ENCODE results near the gene LMTK3. TPM values are rescaled to one million over a fixed set of nuclear protein-coding genes. Genes with fewer than 3 reads are reported as not detected.

Gene LMTK3
- total RNA-seq, 1 donor from 2014 or later, result 0.02 TPM

DNA sequence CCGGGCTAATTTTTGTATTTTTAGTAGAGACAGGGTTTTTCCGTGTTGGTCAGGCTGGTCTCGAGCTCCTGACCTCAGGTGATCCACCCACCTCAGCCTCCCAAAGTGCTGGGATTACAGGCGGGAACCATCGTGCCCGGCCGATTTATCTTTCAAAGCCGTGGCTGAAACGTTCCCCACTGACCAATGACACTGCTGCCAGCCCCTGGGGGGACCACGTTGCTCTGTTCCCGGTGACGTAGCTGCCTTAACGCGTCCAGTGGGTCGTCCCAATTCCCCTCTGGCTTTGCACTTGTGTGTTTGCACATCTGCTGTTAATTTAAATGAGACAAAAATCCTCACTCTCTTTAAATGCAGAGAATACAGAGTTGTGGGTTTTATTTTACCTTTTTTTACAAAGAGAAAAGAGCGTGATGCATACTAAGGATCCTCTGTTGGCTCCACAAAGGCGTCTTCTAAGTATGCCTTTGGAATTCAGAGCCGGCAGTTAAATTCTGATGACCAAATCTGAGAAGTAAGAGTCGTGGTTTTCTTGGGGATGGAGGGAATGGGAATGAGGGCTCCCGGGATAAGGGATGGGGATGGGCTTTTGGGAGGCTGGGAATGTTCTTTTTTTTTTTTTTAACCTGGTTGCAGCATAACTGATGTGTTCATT, 18.6 kb upstream of the LMTK3 start:
- no peak overlapping the region for H3K27ac Mint-ChIP-seq
- DNase-seq (ENCODE audit: low spot score), result no peak

DNA sequence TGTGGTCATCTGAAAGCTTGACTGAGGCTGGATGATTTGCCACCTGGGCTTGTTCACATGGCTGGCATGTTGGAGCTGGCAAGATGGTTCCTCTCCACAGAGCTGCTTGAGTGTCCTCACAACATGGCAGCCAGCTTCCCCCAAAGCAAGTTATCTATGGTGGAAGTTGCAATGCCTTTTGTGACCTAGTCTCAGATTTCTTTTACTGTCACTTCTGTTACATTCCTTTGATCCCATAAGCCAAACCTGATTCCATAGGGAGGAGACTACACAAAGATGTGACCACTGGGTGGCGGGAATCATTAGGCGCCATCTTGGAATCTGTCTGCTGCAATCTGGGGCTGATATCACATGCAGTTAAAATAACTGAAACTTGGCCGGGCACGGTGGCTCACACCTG, 17.5 kb upstream of the LMTK3 start:
- Histone ChIP-seq H3K27me3 (no peaks in the 10 kb centered on the region), H3K27ac (no peak overlapping the region), H3K9me3 (ENCODE audit: low read depth) (peaks cover 6% of the 10 kb centered on the region), H3F3A (ENCODE audit: low read depth) (no peaks in the 10 kb centered on the region), H3K4me1 (no peaks in the 10 kb centered on the region), H2AFZ (replicated peaks) (no peak overlapping the region), H3K79me2 (ENCODE audit: low read depth) (no peaks in the 10 kb centered on the region), H3K36me3 (no peaks in the 10 kb centered on the region), H3K9ac (no peak overlapping the region), H3K4me2 (no peak overlapping the region), H3K4me3 (no peak overlapping the region), H4K20me1 (ENCODE audit: low read depth) (no peaks in the 10 kb centered on the region)
- Mint-ChIP-seq H3K4me3 (no peak overlapping the region), H3K36me3 (no peaks in the 10 kb centered on the region), H3K4me1 (peaks cover 3% of the 10 kb centered on the region), H3K27me3 (ENCODE audit: insufficient read depth, low read depth) (peaks cover 16% of the 10 kb centered on the region), H3K27ac (no peak overlapping the region), H3K9me3 (peaks cover 28% of the 10 kb centered on the region)
- TF ChIP-seq, protein P1, sequence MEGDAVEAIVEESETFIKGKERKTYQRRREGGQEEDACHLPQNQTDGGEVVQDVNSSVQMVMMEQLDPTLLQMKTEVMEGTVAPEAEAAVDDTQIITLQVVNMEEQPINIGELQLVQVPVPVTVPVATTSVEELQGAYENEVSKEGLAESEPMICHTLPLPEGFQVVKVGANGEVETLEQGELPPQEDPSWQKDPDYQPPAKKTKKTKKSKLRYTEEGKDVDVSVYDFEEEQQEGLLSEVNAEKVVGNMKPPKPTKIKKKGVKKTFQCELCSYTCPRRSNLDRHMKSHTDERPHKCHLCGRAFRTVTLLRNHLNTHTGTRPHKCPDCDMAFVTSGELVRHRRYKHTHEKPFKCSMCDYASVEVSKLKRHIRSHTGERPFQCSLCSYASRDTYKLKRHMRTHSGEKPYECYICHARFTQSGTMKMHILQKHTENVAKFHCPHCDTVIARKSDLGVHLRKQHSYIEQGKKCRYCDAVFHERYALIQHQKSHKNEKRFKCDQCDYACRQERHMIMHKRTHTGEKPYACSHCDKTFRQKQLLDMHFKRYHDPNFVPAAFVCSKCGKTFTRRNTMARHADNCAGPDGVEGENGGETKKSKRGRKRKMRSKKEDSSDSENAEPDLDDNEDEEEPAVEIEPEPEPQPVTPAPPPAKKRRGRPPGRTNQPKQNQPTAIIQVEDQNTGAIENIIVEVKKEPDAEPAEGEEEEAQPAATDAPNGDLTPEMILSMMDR (IDR thresholded peaks at IDR 0.05), result no peak
- TF ChIP-seq EZH2phosphoT487 (IDR thresholded peaks at IDR 0.05), result no peak
- TF ChIP-seq EZH2 (IDR thresholded peaks at IDR 0.05), result no peak
- DNase-seq (ENCODE audit: low spot score), result no peak

More for the DNA sequence above, 18.6 kb upstream of the LMTK3 start:
- H3K4me2 ChIP-seq, result no peak overlapping the region
- TF ChIP-seq, protein P1 (IDR thresholded peaks at IDR 0.05), result no peak
- Mint-ChIP-seq H3K4me3 (no peak overlapping the region), H3K27me3 (ENCODE audit: insufficient read depth, low read depth) (peaks cover 10% of the 10 kb centered on the region), H3K36me3 (no peaks in the 10 kb centered on the region), H3K9me3 (peaks cover 21% of the 10 kb centered on the region), H3K4me1 (peaks cover 3% of the 10 kb centered on the region)
- no peaks in the 10 kb centered on the region for H3F3A ChIP-seq (ENCODE audit: low read depth)
- H3K4me3 ChIP-seq, result no peak overlapping the region
- H3K27ac ChIP-seq, result no peak overlapping the region
- no peaks in the 10 kb centered on the region for H4K20me1 ChIP-seq (ENCODE audit: low read depth)
- H3K9me3 ChIP-seq (ENCODE audit: low read depth), result peaks cover 6% of the 10 kb centered on the region
- no peak overlapping the region for H3K9ac ChIP-seq
- H3K36me3 ChIP-seq, result no peaks in the 10 kb centered on the region
- H2AFZ ChIP-seq (replicated peaks), result peak overlapping the region; percentile 94
- H3K4me1 ChIP-seq, result no peaks in the 10 kb centered on the region
- no peaks in the 10 kb centered on the region for H3K79me2 ChIP-seq (ENCODE audit: low read depth)
- no peaks in the 10 kb centered on the region for H3K27me3 ChIP-seq

DNA sequence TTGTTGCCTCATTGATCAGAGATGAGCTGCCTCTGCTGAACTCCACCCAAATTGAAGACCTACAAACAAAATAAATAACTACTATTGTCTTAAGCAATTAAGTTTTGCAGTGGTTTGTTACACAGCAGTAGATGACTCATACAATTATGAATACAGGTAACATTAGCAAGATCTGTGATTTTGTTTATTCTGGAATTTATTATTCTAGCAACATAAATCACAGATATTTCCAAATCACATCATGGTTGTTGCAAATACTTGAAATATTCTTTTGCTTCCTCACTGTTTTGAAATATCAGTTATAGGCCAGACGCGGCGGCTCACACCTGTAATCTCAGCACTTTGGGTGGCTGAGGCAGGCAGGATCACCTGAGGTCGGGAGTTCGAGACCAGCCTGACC, 13.1 kb upstream of the LMTK3 start:
- no peak for DNase-seq (ENCODE audit: low spot score)
- Histone ChIP-seq H3K79me2 (ENCODE audit: low read depth) (no peaks in the 10 kb centered on the region), H3K9ac (no peak overlapping the region), H3K36me3 (no peaks in the 10 kb centered on the region), H3K4me3 (no peak overlapping the region), H3K4me1 (no peaks in the 10 kb centered on the region), H2AFZ (replicated peaks) (no peak overlapping the region), H3K27me3 (no peaks in the 10 kb centered on the region), H3K4me2 (no peak overlapping the region), H3K27ac (no peak overlapping the region), H4K20me1 (ENCODE audit: low read depth) (no peaks in the 10 kb centered on the region), H3K9me3 (ENCODE audit: low read depth) (peaks cover 6% of the 10 kb centered on the region), H3F3A (ENCODE audit: low read depth) (no peaks in the 10 kb centered on the region)
- peaks cover 25% of the 10 kb centered on the region for H3K27me3 Mint-ChIP-seq (ENCODE audit: insufficient read depth, low read depth)
- H3K36me3 Mint-ChIP-seq, result no peaks in the 10 kb centered on the region
- TF ChIP-seq EZH2phosphoT487 (IDR thresholded peaks at IDR 0.05) (no peak), EZH2 (IDR thresholded peaks at IDR 0.05) (no peak)
- TF ChIP-seq, protein P1 (IDR thresholded peaks at IDR 0.05), result no peak
- H3K4me3 Mint-ChIP-seq, result no peak overlapping the region
- peaks cover 32% of the 10 kb centered on the region for H3K9me3 Mint-ChIP-seq
- H3K4me1 Mint-ChIP-seq, result peaks cover 3% of the 10 kb centered on the region
- no peak overlapping the region for H3K27ac Mint-ChIP-seq

Measured in neural progenitor cell (in vitro differentiated cells).